DOHH2 (cell line): ENCODE data around the gene CSNK2B.

Experiments
- H3F3A ChIP-seq: fragments of 200-600 bp; sonication (generic), shearing (Covaris generic); 2 replicates; pipeline ENCODE4 v1.6.0; 2016; ENCODE audit warnings: antibody characterized with exemption, mild to moderate bottlenecking; ENCODE audit not compliant: control insufficient read depth, insufficient read depth
- H3K27ac ChIP-seq: fragments of 200-600 bp; sonication (generic); 2 replicates; pipeline ENCODE4 v1.5.1; 2014; ENCODE audit warnings: low read depth, mild to moderate bottlenecking, low read length, moderate library complexity
- H3K27me3 ChIP-seq: fragments of 200-600 bp; sonication (generic); 2 replicates; pipeline ENCODE4 v1.6.1; 2014; ENCODE audit warnings: mild to moderate bottlenecking, low read length, mixed read lengths; ENCODE audit not compliant: control insufficient read depth
- H3K36me3 ChIP-seq: fragments of 200-600 bp; sonication (generic); 2 replicates; pipeline ENCODE4 v1.6.1; 2014; ENCODE audit warnings: mild to moderate bottlenecking, low read length, moderate library complexity, mixed read lengths; ENCODE audit not compliant: control insufficient read depth
- H3K4me1 ChIP-seq: fragments of 200-600 bp; sonication (generic); 2 replicates; pipeline ENCODE4 v1.6.1; 2014; ENCODE audit warnings: mild to moderate bottlenecking, low read length, mixed read lengths; ENCODE audit not compliant: control insufficient read depth
- H3K4me2 ChIP-seq: fragments of 200-600 bp; sonication (generic); 2 replicates; pipeline ENCODE4 v1.6.0; 2014; ENCODE audit warnings: mild to moderate bottlenecking, low read length, moderate library complexity
- H3K4me3 ChIP-seq: fragments of 200-600 bp; sonication (generic); 2 replicates; pipeline ENCODE4 v1.5.1; 2014; ENCODE audit warnings: mild to moderate bottlenecking, low read length, mixed read lengths
- H3K79me2 ChIP-seq: fragments of 200-600 bp; sonication (generic); 2 replicates; pipeline ENCODE4 v1.6.1; 2014; ENCODE audit warnings: mild to moderate bottlenecking, low read length, mixed read lengths; ENCODE audit not compliant: control insufficient read depth
- H3K9me2 ChIP-seq: fragments of 200-600 bp; sonication (generic); replicated peaks from 2 replicates; pipeline ENCODE4 v1.6.1; 2014; ENCODE audit warnings: mild to moderate bottlenecking, low read length, mixed read lengths; ENCODE audit not compliant: control insufficient read depth
- H3K9me3 ChIP-seq: fragments of 200-600 bp; sonication (generic); 2 replicates; pipeline ENCODE4 v1.6.1; 2014; ENCODE audit warnings: antibody characterized with exemption, low read length, mixed read lengths; ENCODE audit not compliant: control insufficient read depth, insufficient read depth
- H4K20me1 ChIP-seq: fragments of 200-600 bp; sonication (generic); 2 replicates; pipeline ENCODE4 v1.6.0; 2014; ENCODE audit warnings: low read depth, mild to moderate bottlenecking, antibody characterized with exemption, low read length, moderate library complexity; ENCODE audit not compliant: control insufficient read depth, insufficient read depth
- EZH2phosphoT487 ChIP-seq: fragments of 200-600 bp; sonication (generic); IDR thresholded peaks from 2 replicates; pipeline ENCODE4 v1.6.1; 2017; ENCODE audit warnings: borderline replicate concordance, mild to moderate bottlenecking, antibody characterized with exemption, low read length, moderate library complexity, mixed read lengths
- TF ChIP-seq, protein P1 (sequence below): fragments of 200-600 bp; sonication (generic); IDR thresholded peaks from one replicate; pipeline ENCODE4 v1.5.1; 2014; ENCODE audit warnings: antibody characterized with exemption, mild to moderate bottlenecking, low read depth, low read length; ENCODE audit not compliant: poor library complexity, severe bottlenecking

Gene CSNK2B

DNA sequence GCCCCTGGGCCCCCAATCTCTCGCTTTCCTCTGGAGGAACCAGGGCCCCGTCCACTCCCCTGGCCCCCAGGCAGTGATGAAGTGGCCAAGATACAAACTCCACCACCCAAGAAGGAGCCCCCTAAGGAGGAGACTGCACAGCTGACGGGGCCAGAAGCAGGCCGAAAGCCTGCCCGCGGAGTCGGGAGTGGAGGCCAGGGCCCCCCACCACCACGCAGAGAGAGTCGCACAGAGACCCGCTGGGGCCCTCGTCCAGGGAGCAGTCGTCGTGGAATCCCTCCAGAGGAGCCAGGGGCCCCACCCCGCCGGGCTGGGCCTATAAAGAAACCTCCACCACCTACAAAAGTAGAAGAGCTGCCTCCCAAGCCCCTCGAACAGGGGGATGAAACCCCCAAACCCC lies 34.7 kb upstream of the CSNK2B start:
- H3K27ac ChIP-seq, result no peak overlapping the region
- TF ChIP-seq EZH2phosphoT487, result no peak
- TF ChIP-seq, protein P1, sequence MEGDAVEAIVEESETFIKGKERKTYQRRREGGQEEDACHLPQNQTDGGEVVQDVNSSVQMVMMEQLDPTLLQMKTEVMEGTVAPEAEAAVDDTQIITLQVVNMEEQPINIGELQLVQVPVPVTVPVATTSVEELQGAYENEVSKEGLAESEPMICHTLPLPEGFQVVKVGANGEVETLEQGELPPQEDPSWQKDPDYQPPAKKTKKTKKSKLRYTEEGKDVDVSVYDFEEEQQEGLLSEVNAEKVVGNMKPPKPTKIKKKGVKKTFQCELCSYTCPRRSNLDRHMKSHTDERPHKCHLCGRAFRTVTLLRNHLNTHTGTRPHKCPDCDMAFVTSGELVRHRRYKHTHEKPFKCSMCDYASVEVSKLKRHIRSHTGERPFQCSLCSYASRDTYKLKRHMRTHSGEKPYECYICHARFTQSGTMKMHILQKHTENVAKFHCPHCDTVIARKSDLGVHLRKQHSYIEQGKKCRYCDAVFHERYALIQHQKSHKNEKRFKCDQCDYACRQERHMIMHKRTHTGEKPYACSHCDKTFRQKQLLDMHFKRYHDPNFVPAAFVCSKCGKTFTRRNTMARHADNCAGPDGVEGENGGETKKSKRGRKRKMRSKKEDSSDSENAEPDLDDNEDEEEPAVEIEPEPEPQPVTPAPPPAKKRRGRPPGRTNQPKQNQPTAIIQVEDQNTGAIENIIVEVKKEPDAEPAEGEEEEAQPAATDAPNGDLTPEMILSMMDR, result no peak
- H3K4me2 ChIP-seq, result no peak overlapping the region
- no peak overlapping the region for H3K4me3 ChIP-seq
- peaks cover 100% of the 10 kb centered on the region for H3K36me3 ChIP-seq
- no peaks in the 10 kb centered on the region for H3K9me3 ChIP-seq
- H3F3A ChIP-seq, result peaks cover 24% of the 10 kb centered on the region
- no peaks in the 10 kb centered on the region for H3K27me3 ChIP-seq
- no peaks in the 10 kb centered on the region for H3K4me1 ChIP-seq
- peaks cover 4% of the 10 kb centered on the region; the same call in 1 of the 2 replicates for H4K20me1 ChIP-seq
- no peaks in the 10 kb centered on the region for H3K9me2 ChIP-seq
- peaks cover 42% of the 10 kb centered on the region for H3K79me2 ChIP-seq

DNA sequence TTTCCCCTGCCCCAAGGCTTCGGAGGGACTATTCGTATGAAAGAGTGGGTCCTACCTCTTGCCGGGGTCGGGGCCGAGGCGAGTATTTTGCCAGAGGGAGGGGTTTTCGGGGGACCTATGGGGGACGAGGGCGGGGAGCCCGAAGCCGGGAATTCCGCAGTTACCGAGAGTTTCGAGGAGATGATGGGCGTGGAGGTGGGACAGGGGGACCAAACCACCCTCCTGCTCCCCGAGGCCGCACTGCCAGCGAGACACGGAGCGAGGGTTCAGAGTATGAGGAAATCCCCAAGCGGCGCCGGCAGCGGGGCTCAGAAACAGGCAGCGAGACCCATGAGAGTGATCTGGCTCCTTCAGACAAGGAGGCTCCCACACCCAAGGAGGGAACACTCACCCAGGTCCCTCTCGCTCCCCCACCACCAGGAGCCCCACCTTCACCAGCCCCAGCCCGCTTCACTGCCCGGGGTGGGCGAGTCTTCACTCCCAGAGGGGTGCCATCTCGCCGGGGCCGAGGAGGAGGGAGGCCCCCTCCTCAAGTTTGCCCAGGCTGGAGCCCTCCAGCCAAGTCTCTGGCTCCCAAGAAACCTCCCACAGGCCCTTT lies 34.1 kb upstream of the CSNK2B start:
- Histone ChIP-seq H3F3A (peaks cover 29% of the 10 kb centered on the region), H3K27ac (no peak overlapping the region), H4K20me1 (peaks cover 4% of the 10 kb centered on the region; the same call in 1 of the 2 replicates)

DNA sequence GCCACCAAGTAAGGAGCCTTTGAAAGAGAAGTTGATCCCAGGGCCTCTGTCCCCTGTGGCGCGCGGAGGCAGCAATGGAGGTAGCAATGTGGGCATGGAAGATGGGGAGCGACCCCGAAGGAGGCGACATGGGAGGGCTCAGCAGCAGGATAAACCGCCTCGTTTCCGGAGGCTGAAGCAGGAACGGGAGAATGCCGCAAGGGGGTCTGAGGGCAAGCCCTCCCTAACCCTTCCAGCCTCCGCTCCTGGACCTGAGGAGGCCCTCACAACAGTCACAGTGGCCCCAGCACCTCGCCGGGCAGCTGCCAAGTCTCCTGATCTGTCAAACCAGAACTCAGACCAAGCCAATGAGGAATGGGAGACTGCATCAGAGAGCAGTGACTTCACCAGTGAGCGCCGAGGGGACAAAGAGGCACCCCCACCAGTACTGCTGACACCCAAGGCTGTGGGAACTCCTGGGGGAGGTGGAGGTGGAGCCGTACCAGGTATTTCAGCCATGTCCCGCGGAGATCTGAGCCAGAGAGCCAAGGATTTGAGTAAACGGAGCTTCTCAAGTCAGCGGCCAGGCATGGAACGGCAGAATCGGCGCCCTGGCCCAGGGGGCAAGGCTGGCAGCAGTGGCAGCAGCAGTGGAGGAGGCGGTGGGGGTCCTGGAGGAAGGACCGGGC lies 33.5 kb upstream of the CSNK2B start:
- Histone ChIP-seq H3K79me2 (peaks cover 34% of the 10 kb centered on the region), H3K9me3 (no peaks in the 10 kb centered on the region), H3K4me1 (no peaks in the 10 kb centered on the region), H3F3A (peaks cover 33% of the 10 kb centered on the region), H3K9me2 (no peaks in the 10 kb centered on the region), H4K20me1 (peaks cover 4% of the 10 kb centered on the region; the same call in 1 of the 2 replicates), H3K36me3 (peaks cover 100% of the 10 kb centered on the region), H3K4me3 (no peak overlapping the region), H3K27ac (no peak overlapping the region), H3K4me2 (no peak overlapping the region), H3K27me3 (no peaks in the 10 kb centered on the region)
- no peak for TF ChIP-seq EZH2phosphoT487
- TF ChIP-seq, protein P1, result no peak

More for the DNA sequence above, 34.1 kb upstream of the CSNK2B start:
- H3K27me3 ChIP-seq, result no peaks in the 10 kb centered on the region
- H3K79me2 ChIP-seq, result peaks cover 37% of the 10 kb centered on the region
- no peaks in the 10 kb centered on the region for H3K4me1 ChIP-seq
- H3K36me3 ChIP-seq, result peaks cover 100% of the 10 kb centered on the region
- no peaks in the 10 kb centered on the region for H3K9me3 ChIP-seq
- no peak for TF ChIP-seq EZH2phosphoT487
- TF ChIP-seq, protein P1, result no peak
- H3K4me2 ChIP-seq, result no peak overlapping the region
- no peaks in the 10 kb centered on the region for H3K9me2 ChIP-seq
- H3K4me3 ChIP-seq, result no peak overlapping the region
